Kidney (tissue), 14 donors: ENCODE results near the gene UBASH3A. TPM values are rescaled to one million over a fixed set of nuclear protein-coding genes. Genes with fewer than 3 reads are reported as not detected.
"Not testable (repeated sequence)": the region's sequence is repeated elsewhere in the genome, so short reads cannot be mapped to it uniquely, and the experiment has no call there.

Experiments
- DNase-seq, 5 donors: peaks; one replicate each; pipeline ENCODE4 v3.0.0-alpha.2; 2013 to 2020
- FAIRE-seq: peaks from 2 replicates; lab custom pipeline; 2012; peaks lifted over from hg19 to GRCh38; lab: Jason Lieb, UNC
- H3K27ac ChIP-seq, 2 donors: one replicate each; pipeline ENCODE4 v1.7.0; 2013; ENCODE audit warnings: low read depth in 2 of 2, low read length in 2 of 2, inconsistent platforms in 1 of 2
- H3K27me3 ChIP-seq: one replicate; pipeline ENCODE4 v1.7.1; 2013; ENCODE audit warnings: low read length, inconsistent platforms; ENCODE audit not compliant: control insufficient read depth, insufficient read depth
- H3K36me3 ChIP-seq, 3 donors: one replicate each; pipeline versions ENCODE4 v1.7.0 to v1.7.1; 2013; ENCODE audit warnings: low read length in 3 of 3, control low read depth in 1 of 3, inconsistent platforms in 1 of 3; ENCODE audit not compliant: insufficient read depth in 3 of 3, control insufficient read depth in 2 of 3
- H3K4me1 ChIP-seq, 3 donors: one replicate each; pipeline versions ENCODE4 v1.7.0 to v1.7.1; 2013; ENCODE audit warnings: low read length in 3 of 3, inconsistent platforms in 1 of 3, low read depth in 1 of 3; ENCODE audit not compliant: control insufficient read depth in 2 of 3, insufficient read depth in 2 of 3
- H3K4me3 ChIP-seq, 3 donors: one replicate each; pipeline versions ENCODE4 v1.7.0 to v1.8.1; 2013; ENCODE audit warnings: low read length in 3 of 3, control low read depth in 1 of 3, inconsistent platforms in 1 of 3
- H3K9ac ChIP-seq, 3 donors: one replicate each; pipeline versions ENCODE4 v1.7.0 to v1.7.1; 2013; ENCODE audit warnings: low read length in 3 of 3, control low read depth in 1 of 3, inconsistent platforms in 1 of 3
- H3K9me3 ChIP-seq, 3 donors: one replicate each; pipeline versions ENCODE4 v1.7.0 to v1.7.1; 2013; ENCODE audit warnings: low read length in 3 of 3, control low read depth in 1 of 3, inconsistent platforms in 1 of 3; ENCODE audit not compliant: control insufficient read depth in 2 of 3, insufficient read depth in 1 of 3
- intact Hi-C: fragments of 100-400 bp; cut with DNase I; formaldehyde crosslinking; loops from one replicate; pipeline ENCODE4 v1.11.1; 2022
- polyA plus RNA-seq: library from polyadenylated mRNA; stranded (reverse); fragments of 350-450 nt; fragmentation: Illumina TruSeq; extraction: RNeasy Lipid Tissue Mini Kit (QIAGEN cat#74804); gene quantifications from one replicate; pipeline ENCODE4 v1.2.3, GENCODE V29; 2014; ENCODE audit warnings: low read depth, low replicate concordance; ENCODE audit not compliant: insufficient read depth
- total RNA-seq: library from RNA; stranded (reverse); fragmentation: NEBNext Ultra II Directional; extraction: Animal tissue kit (Norgen Biotek cat#: 25700); gene quantifications from one replicate; pipeline ENCODE4 v1.2.1, GENCODE V29; 2021
- TF ChIP-seq, protein P1 (sequence below): IDR thresholded peaks from 3 replicates; pipeline ENCODE4 v1.5.1; 2012; ENCODE audit warnings: mild to moderate bottlenecking, moderate library complexity, borderline replicate concordance; ENCODE audit not compliant: insufficient read depth; ENCODE audit errors: extremely low read depth
- donor health status: control.
- donor health status: control.
- donor health status: control.
- donor health status: control.
- donor health status: control.
- donor health status: DM: yes; HTN: yes; CAD: no.
- donor health status: Normal renal cell carcinoma (clear cell type).

Gene UBASH3A
- total and polyA plus RNA-seq, 2 donors from 2014 or later = 2.7 TPM; not detected in 1

- no peaks in the 10 kb centered on the region for H3K36me3 ChIP-seq
- H3K4me3 ChIP-seq = no peak overlapping the region
- intact Hi-C loops = no loop called here
- H3K9ac ChIP-seq = no peak overlapping the region
- H3K27me3 ChIP-seq = no peaks in the 10 kb centered on the region
- no peak overlapping the region for H3K27ac ChIP-seq
- TF ChIP-seq, protein P1, sequence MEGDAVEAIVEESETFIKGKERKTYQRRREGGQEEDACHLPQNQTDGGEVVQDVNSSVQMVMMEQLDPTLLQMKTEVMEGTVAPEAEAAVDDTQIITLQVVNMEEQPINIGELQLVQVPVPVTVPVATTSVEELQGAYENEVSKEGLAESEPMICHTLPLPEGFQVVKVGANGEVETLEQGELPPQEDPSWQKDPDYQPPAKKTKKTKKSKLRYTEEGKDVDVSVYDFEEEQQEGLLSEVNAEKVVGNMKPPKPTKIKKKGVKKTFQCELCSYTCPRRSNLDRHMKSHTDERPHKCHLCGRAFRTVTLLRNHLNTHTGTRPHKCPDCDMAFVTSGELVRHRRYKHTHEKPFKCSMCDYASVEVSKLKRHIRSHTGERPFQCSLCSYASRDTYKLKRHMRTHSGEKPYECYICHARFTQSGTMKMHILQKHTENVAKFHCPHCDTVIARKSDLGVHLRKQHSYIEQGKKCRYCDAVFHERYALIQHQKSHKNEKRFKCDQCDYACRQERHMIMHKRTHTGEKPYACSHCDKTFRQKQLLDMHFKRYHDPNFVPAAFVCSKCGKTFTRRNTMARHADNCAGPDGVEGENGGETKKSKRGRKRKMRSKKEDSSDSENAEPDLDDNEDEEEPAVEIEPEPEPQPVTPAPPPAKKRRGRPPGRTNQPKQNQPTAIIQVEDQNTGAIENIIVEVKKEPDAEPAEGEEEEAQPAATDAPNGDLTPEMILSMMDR = no peak
- DNase-seq = no peak
- no peaks in the 10 kb centered on the region for H3K4me1 ChIP-seq
- FAIRE-seq = no peak
- peaks cover 0 to 10% (median 0%) of the 10 kb centered on the region in 3 donors for H3K9me3 ChIP-seq
Observed at GRCh38 chr21:42406201-42406621, 2.5 kb downstream of the UBASH3A start.

- H3K36me3 ChIP-seq = no peaks in the 10 kb centered on the region
- H3K9ac ChIP-seq = no peak overlapping the region
- DNase-seq (no peak), FAIRE-seq (no peak)
- no peaks in the 10 kb centered on the region for H3K27me3 ChIP-seq
- H3K9me3 ChIP-seq = peaks cover 0 to 4% (median 0%) of the 10 kb centered on the region in 3 donors
- intact Hi-C loops = no loop called here
- TF ChIP-seq, protein P1 = no peak
- no peak overlapping the region for H3K27ac ChIP-seq
- no peak overlapping the region for H3K4me3 ChIP-seq
- no peaks in the 10 kb centered on the region for H3K4me1 ChIP-seq
Observed at GRCh38 chr21:42406866-42407265, 3.2 kb downstream of the UBASH3A start.

DNA sequence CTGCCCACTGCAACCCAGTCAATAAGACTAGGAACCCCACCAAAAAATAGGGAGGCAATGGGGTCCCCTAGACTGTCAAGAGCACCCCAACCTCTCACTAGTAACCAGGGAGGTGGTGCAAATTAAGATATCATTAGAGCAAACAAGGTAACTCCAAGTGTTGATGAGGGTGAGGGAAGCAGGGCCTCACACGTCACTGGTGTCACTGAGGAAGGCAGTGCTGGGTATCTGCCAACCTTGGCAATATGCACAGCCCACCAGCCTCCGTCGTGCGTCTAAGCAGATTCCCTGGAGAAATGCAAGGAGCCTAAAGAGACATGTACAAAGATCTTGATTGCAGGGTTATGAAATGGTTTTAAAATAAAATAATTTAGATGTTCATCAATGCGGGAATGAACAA lies 3.8 kb downstream of the UBASH3A start:
- intact Hi-C loops = no loop called here
- H3K36me3 ChIP-seq = no peaks in the 10 kb centered on the region
- no peak overlapping the region for H3K27ac ChIP-seq
- no peaks in the 10 kb centered on the region for H3K9me3 ChIP-seq
- TF ChIP-seq, protein P1 = no peak
- no peak for DNase-seq
- FAIRE-seq = no peak
- no peaks in the 10 kb centered on the region for H3K4me1 ChIP-seq
- no peaks in the 10 kb centered on the region for H3K27me3 ChIP-seq
- no peak overlapping the region for H3K4me3 ChIP-seq
- no peak overlapping the region for H3K9ac ChIP-seq

GRCh38 chr21:42408718-42409117 lies 5.0 kb downstream of the UBASH3A start:
- H3K9me3 ChIP-seq, H3K27ac ChIP-seq, DNase-seq, FAIRE-seq, H3K27me3 ChIP-seq, H3K9ac ChIP-seq, H3K36me3 ChIP-seq, intact Hi-C loops, H3K4me1 ChIP-seq, H3K4me3 ChIP-seq: not testable (repeated sequence)
